SK-N-SH (cell line): Measurements from ENCODE around the gene CENATAC. TPM values are rescaled to one million over a fixed set of nuclear protein-coding genes. Genes with fewer than 3 reads are reported as not detected.
A peak's percentile ranks its signal among the peaks of the same experiment; 100 is the strongest.
"Not testable (repeated sequence)": the region's sequence is repeated elsewhere in the genome, so short reads cannot be mapped to it uniquely, and the experiment has no call there.

Experiments
- CTCF ChIA-PET: fragments of 300-600, 350-600 bp; formaldehyde crosslinking; extraction: SDS; loops from one replicate; lab custom pipeline; 2021; lab: Yijun Ruan, JAX
- POLR2A ChIA-PET: fragments of 350-600 bp; sonication (Branson Sonifier 250); formaldehyde crosslinking; extraction: SDS; loops from one replicate; lab custom pipeline; 2020; ENCODE audit warnings: antibody characterized with exemption, inconsistent platforms; lab: Yijun Ruan, JAX
- DNase-seq: peaks from one replicate; pipeline ENCODE4 v3.0.0; 2012
- H2AFZ ChIP-seq: fragments of 200-600 bp; sonication (generic); 2 replicates; pipeline ENCODE4 v1.8.1; 2016; ENCODE audit warnings: antibody characterized with exemption, mild to moderate bottlenecking, low read depth
- H3F3A ChIP-seq: fragments of 200-600 bp; sonication (generic); replicated peaks from 2 replicates; pipeline ENCODE3; 2016; ENCODE audit warnings: antibody characterized with exemption, mild to moderate bottlenecking; ENCODE audit not compliant: insufficient read depth
- H3K27ac ChIP-seq, 2 experiments: fragments of 200-500 bp in 1 of 2; fragments of 200-600 bp in 1 of 2; sonication (Bioruptor generic) in 1 of 2; sonication (generic), shearing (Covaris generic) in 1 of 2; 2 replicates each; pipeline versions ENCODE4 v1.5.1 to v1.6.1; 2014 to 2016; ENCODE audit warnings: low read depth in 2 of 2, inconsistent platforms in 1 of 2, low read length in 1 of 2, mild to moderate bottlenecking in 1 of 2, mixed read lengths in 1 of 2
- H3K27me3 ChIP-seq: fragments of 200-600 bp; sonication (generic), shearing (Covaris generic); 2 replicates; pipeline ENCODE4 v1.6.1; 2016; ENCODE audit warnings: mixed run types; ENCODE audit not compliant: insufficient read depth
- H3K36me3 ChIP-seq, 2 experiments: fragments of 200-500 bp in 1 of 2; fragments of 200-600 bp in 1 of 2; sonication (Bioruptor generic) in 1 of 2; sonication (generic) in 1 of 2; replicated peaks in 1 of 2; 2 replicates each; pipeline versions ENCODE3 to v1.5.1; 2014 to 2016; ENCODE audit warnings: low read length in 1 of 2, mild to moderate bottlenecking in 1 of 2; ENCODE audit not compliant: insufficient read depth in 2 of 2, control insufficient read depth in 1 of 2
- H3K4me1 ChIP-seq, 2 experiments: fragments of 200-500 bp in 1 of 2; fragments of 200-600 bp in 1 of 2; sonication (Bioruptor generic) in 1 of 2; sonication (generic), shearing (Covaris generic) in 1 of 2; 2 replicates each; pipeline versions ENCODE4 v1.5.1 to v1.6.1; 2014 to 2016; ENCODE audit warnings: low read depth in 1 of 2, low read length in 1 of 2, mixed run types in 1 of 2; ENCODE audit not compliant: insufficient read depth in 2 of 2, control insufficient read depth in 1 of 2
- H3K4me2 ChIP-seq: fragments of 200-600 bp; sonication (generic), shearing (Covaris generic); 2 replicates; pipeline ENCODE4 v1.6.1; 2017; ENCODE audit warnings: mixed run types
- H3K4me3 ChIP-seq, 2 experiments: fragments of 200-500 bp in 1 of 2; fragments of 200-600 bp in 1 of 2; sonication (Bioruptor generic) in 1 of 2; sonication (generic), shearing (Covaris generic) in 1 of 2; 2 replicates each; pipeline versions ENCODE4 v1.5.1 to v1.8.1; 2014 to 2016; ENCODE audit warnings: low read depth in 2 of 2, inconsistent platforms in 1 of 2, low read length in 1 of 2, mild to moderate bottlenecking in 1 of 2, mixed read lengths in 1 of 2, moderate library complexity in 1 of 2
- H3K79me2 ChIP-seq: fragments of 200-600 bp; sonication (generic); 2 replicates; pipeline ENCODE4 v1.8.1; 2017; ENCODE audit warnings: mild to moderate bottlenecking; ENCODE audit not compliant: insufficient read depth
- H3K9ac ChIP-seq: fragments of 200-600 bp; sonication (generic); 2 replicates; pipeline ENCODE4 v1.6.1; 2017; ENCODE audit warnings: mixed run types
- H3K9me2 ChIP-seq: fragments of 200-600 bp; sonication (generic); 2 replicates; pipeline ENCODE4 v1.6.1; 2017; ENCODE audit warnings: mixed run types
- H3K9me3 ChIP-seq: fragments of 200-600 bp; sonication (generic); 2 replicates; pipeline ENCODE4 v1.6.1; 2017; ENCODE audit warnings: mixed run types, mild to moderate bottlenecking, moderate library complexity
- H4K20me1 ChIP-seq: fragments of 200-600 bp; sonication (generic); 2 replicates; pipeline ENCODE4 v1.6.1; 2017; ENCODE audit warnings: mild to moderate bottlenecking, mixed run types; ENCODE audit not compliant: insufficient read depth
- ELF1 ChIP-seq: IDR thresholded peaks from 2 replicates; pipeline ENCODE4 v1.4.0; 2012
- EP300 ChIP-seq, 2 experiments: IDR thresholded peaks; 2 replicates each; pipeline versions ENCODE4 v1.4.0 to v1.6.1; 2012; ENCODE audit warnings: borderline replicate concordance in 1 of 2, low read depth in 1 of 2, low read length in 1 of 2
- EZH2phosphoT487 ChIP-seq: fragments of 200-600 bp; sonication (generic); IDR thresholded peaks from 2 replicates; pipeline ENCODE4 v1.6.1; 2017; ENCODE audit warnings: low read depth, mixed run types, mild to moderate bottlenecking, antibody characterized with exemption, moderate library complexity, borderline replicate concordance
- FOSL2 ChIP-seq: IDR thresholded peaks from 2 replicates; pipeline ENCODE4 v1.4.0; 2012; ENCODE audit warnings: low read depth, mild to moderate bottlenecking, moderate library complexity, borderline replicate concordance
- MAX ChIP-seq: IDR thresholded peaks from 2 replicates; pipeline ENCODE4 v1.4.0; 2012; ENCODE audit warnings: low read depth
- MXI1 ChIP-seq: IDR thresholded peaks from 2 replicates; pipeline ENCODE4 v1.6.1; 2012; ENCODE audit warnings: mild to moderate bottlenecking, low read depth, low read length, improper control_type of control experiment
- NFIC ChIP-seq: IDR thresholded peaks from 2 replicates; pipeline ENCODE4 v1.4.0; 2012; ENCODE audit warnings: borderline replicate concordance
- NRF1 ChIP-seq: IDR thresholded peaks from 2 replicates; pipeline ENCODE4 v1.6.1; 2012; ENCODE audit warnings: low read depth, mild to moderate bottlenecking, low read length
- RFX5 ChIP-seq: IDR thresholded peaks from 2 replicates; pipeline ENCODE4 v1.6.1; 2012; ENCODE audit warnings: mild to moderate bottlenecking, improper control_type of control experiment, low read length
- RXRA ChIP-seq: IDR thresholded peaks from 2 replicates; pipeline ENCODE4 v1.4.0; 2012; ENCODE audit warnings: low read depth, mild to moderate bottlenecking, borderline replicate concordance
- SIN3A ChIP-seq: IDR thresholded peaks from 2 replicates; pipeline ENCODE4 v1.6.1; 2012; ENCODE audit warnings: low read depth, mild to moderate bottlenecking, low read length, moderate library complexity, borderline replicate concordance
- TCF12 ChIP-seq: IDR thresholded peaks from 2 replicates; pipeline ENCODE4 v1.4.0; 2012
- USF1 ChIP-seq: IDR thresholded peaks from 2 replicates; pipeline ENCODE4 v1.4.0; 2012; ENCODE audit warnings: low read depth, borderline replicate concordance
- WGBS: methylation state at CpG from one replicate; pipeline ENCODE4 v1.1.6; 2017; ENCODE audit warnings: low lambda C conversion rate; 5-methylcytosine and 5-hydroxymethylcytosine counted together
- polyA plus RNA-seq, 3 experiments: library from polyadenylated mRNA; depleted of rRNA; stranded (reverse); fragments of >200 nt; gene quantifications; 2 replicates each; pipeline ENCODE4 v1.2.3, GENCODE V29; 2012
- TF ChIP-seq, protein P1 (sequence below): IDR thresholded peaks from 2 replicates; pipeline ENCODE4 v1.6.1; 2012; ENCODE audit warnings: mild to moderate bottlenecking, low read depth, low read length, moderate library complexity

Gene CENATAC
- polyA plus RNA-seq, 1 of the 3 experiments (the other 2 are of a cell fraction): 16.0 TPM

DNA sequence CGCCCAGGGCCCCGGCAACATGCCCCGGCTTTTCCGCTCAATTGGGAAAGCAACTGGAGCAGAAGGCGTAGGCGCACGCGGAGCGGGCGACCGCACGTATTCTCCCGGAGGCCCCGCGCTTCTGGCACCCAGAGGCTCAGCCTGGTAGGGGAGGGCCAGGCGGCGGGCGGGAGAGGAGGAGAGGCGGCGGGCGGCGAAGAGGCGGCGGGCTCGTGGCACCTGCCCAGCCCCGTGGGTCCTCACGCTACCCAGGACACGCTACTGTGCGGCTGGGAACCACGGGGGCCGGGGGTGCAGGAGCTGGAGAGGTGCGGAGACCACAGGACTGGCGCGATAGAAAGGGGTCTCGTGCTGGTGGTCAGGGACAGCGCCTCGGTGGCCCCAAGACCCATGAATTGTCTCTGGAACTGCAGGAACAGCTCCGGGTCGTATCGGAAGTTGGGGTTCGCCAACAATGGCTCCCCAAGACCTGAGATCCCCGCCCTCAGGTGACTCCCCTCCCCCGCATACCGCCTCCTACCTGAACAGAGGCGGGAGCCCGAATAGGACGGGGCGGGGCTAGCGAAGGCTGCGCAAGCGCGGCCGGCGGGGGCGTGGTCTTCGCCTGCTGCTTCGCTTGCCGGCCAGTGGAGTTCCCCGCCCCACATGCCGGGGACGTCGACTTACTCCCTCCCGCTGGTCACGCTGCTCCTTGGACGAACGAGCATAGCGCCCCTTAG, 32.5 kb downstream of the CENATAC start, which contains the start of gene SLC37A4 (continued):
- TF ChIP-seq MXI1: peak; percentile 93
- no peak for TF ChIP-seq NFIC
- TF ChIP-seq USF1: peak; percentile 68; the same call in 1 of the 2 replicates
- no peak for TF ChIP-seq EP300 (IDR thresholded peaks at IDR 0.05; ENCODE audit: borderline replicate concordance in 1 of 2, low read depth in 1 of 2, low read length in 1 of 2)

DNA sequence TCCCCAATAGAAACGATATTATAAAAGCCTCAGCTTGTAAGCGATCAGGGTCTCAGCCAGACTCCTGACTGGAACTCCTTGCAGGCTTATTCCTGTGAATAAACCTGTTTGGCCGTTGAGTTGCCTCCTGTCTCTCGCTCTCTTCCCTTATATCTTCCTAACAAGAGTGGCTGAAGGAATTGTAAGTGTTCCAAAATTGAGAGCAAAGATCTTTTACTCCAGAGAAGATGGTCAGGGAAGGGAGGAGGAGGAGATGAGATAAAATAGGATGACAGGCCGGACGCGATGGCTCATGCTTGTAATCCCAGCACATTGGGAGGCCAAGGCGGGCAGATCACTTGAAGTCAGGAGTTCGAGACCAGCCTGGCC, 34.0 kb downstream of the CENATAC start:
- TF ChIP-seq SIN3A: no peak
- TF ChIP-seq RXRA: no peak
- TF ChIP-seq, all 33 proteins: peak for 0
- Histone ChIP-seq H3K9me3 (no peaks in the 10 kb centered on the region), H3K9ac (no peak overlapping the region), H3K27ac (no peak overlapping the region), H3K79me2 (no peaks in the 10 kb centered on the region), H3K4me2 (no peak overlapping the region), H3F3A (no peaks in the 10 kb centered on the region), H4K20me1 (no peaks in the 10 kb centered on the region), H3K9me2 (no peaks in the 10 kb centered on the region), H3K4me3 (no peak overlapping the region), H3K27me3 (no peaks in the 10 kb centered on the region), H3K4me1 (peaks cover 5 to 12% of the 10 kb centered on the region in 2 experiments; a peak in 2 of 4 replicates), H3K36me3 (peaks cover 0 to 4% of the 10 kb centered on the region in 2 experiments), H2AFZ (no peak overlapping the region)
- 78% methylated on average over 9 of the region's 9 CpGs for WGBS
- POLR2A ChIA-PET: interaction anchor here (0.9 kb wide), 1 partner anchor 16 kb away, joined by 3 read pairs; no protein-coding TSS in a partner anchor
- DNase-seq: no peak
- CTCF ChIA-PET: interaction anchor here (0.7 to 2.2 kb wide), 7 partner anchors 9 to 365 kb away, joined by 3 to 8 read pairs (median 3); no protein-coding TSS in a partner anchor

DNA sequence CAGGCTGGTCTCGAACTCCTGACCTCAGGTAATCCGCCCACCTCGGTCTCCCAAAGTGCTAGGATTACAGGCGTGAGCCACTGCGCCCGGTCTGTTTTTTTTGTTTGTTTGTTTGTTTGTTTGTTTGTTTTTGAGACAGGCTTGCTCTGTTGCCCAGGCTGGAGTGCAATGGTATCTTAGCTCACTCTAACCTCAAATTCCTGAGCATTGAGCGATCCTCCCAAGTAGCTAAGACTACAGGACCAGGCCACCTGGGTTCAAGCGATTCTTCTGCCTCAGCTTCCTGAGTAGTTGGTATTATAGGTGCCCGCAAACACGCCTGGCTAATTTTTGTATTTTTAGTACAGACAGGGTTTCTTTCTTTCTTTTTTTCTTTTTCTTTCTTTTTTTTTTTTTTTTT, 35.5 kb downstream of the CENATAC start:
- 89% methylated on average over 10 of the region's 10 CpGs for WGBS
- not testable (repeated sequence) for H3K9ac ChIP-seq, H3K4me3 ChIP-seq, H3K36me3 ChIP-seq, H3K9me2 ChIP-seq, H3K27me3 ChIP-seq, H4K20me1 ChIP-seq, H3K9me3 ChIP-seq, H2AFZ ChIP-seq, H3F3A ChIP-seq, H3K79me2 ChIP-seq, H3K4me2 ChIP-seq, DNase-seq, H3K27ac ChIP-seq
- H3K4me1 ChIP-seq: peaks cover 5 to 12% of the 10 kb centered on the region in 2 experiments; a peak in 2 of 4 replicates
- ChIA-PET CTCF (interaction anchor here (0.9 kb wide), 1 partner anchor 22 kb away, joined by 3 read pairs; no protein-coding TSS in a partner anchor), POLR2A (interaction anchor here (1.6 kb wide), 1 partner anchor 9 kb away, joined by 4 read pairs; no protein-coding TSS in a partner anchor)

DNA sequence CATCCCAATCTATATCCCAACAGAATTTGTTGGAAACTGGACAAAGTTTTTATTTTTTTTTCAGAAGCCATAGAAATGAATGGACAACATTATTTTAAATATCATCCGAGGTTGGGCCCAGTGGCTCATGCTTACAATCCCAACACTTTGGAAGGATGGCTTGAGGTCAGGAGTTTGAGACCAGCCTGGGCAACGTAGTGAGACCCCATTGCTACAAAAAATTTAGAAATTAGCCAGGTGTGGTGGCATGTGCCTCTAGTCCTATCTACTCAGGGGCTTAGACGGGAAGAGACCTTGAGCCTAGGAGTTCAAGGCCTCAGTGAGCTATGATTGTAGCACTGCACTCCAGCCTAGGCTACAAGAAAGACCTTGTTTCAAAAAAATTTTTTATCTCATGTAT, 36.9 kb downstream of the CENATAC start:
- Histone ChIP-seq H3K27me3 (no peaks in the 10 kb centered on the region), H3K4me3 (no peak overlapping the region), H3K27ac (no peak overlapping the region), H3K79me2 (no peaks in the 10 kb centered on the region), H3K9me2 (no peaks in the 10 kb centered on the region), H3K4me1 (peaks cover 2 to 3% of the 10 kb centered on the region in 2 experiments; a peak in 2 of 4 replicates), H3F3A (no peaks in the 10 kb centered on the region), H2AFZ (no peak overlapping the region), H4K20me1 (no peaks in the 10 kb centered on the region), H3K9me3 (no peaks in the 10 kb centered on the region), H3K4me2 (no peak overlapping the region), H3K36me3 (no peaks in the 10 kb centered on the region), H3K9ac (no peak overlapping the region)
- ChIA-PET POLR2A (interaction anchor here (0.7 kb wide), 1 partner anchor 378 kb away, joined by 3 read pairs; no protein-coding TSS in a partner anchor), CTCF (no interaction called here)
- no peak for DNase-seq
- 76% methylated on average over 3 of the region's 3 CpGs for WGBS
- TF ChIP-seq, protein P1, sequence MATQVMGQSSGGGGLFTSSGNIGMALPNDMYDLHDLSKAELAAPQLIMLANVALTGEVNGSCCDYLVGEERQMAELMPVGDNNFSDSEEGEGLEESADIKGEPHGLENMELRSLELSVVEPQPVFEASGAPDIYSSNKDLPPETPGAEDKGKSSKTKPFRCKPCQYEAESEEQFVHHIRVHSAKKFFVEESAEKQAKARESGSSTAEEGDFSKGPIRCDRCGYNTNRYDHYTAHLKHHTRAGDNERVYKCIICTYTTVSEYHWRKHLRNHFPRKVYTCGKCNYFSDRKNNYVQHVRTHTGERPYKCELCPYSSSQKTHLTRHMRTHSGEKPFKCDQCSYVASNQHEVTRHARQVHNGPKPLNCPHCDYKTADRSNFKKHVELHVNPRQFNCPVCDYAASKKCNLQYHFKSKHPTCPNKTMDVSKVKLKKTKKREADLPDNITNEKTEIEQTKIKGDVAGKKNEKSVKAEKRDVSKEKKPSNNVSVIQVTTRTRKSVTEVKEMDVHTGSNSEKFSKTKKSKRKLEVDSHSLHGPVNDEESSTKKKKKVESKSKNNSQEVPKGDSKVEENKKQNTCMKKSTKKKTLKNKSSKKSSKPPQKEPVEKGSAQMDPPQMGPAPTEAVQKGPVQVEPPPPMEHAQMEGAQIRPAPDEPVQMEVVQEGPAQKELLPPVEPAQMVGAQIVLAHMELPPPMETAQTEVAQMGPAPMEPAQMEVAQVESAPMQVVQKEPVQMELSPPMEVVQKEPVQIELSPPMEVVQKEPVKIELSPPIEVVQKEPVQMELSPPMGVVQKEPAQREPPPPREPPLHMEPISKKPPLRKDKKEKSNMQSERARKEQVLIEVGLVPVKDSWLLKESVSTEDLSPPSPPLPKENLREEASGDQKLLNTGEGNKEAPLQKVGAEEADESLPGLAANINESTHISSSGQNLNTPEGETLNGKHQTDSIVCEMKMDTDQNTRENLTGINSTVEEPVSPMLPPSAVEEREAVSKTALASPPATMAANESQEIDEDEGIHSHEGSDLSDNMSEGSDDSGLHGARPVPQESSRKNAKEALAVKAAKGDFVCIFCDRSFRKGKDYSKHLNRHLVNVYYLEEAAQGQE: no peak
- TF ChIP-seq ELF1 (no peak), RFX5 (no peak), MAX (no peak), FOSL2 (no peak), NRF1 (no peak), TCF12 (no peak), EZH2phosphoT487 (no peak)
